Natural killer cell (primary cell): Measurements from ENCODE around the gene TMEM233. TPM values are rescaled to one million over a fixed set of nuclear protein-coding genes. Genes with fewer than 3 reads are reported as not detected.
A peak's percentile ranks its signal among the peaks of the same experiment; 100 is the strongest.

ENCODE experiments used
- ATAC-seq, 3 donors: fragments of 150-1000 bp in 2 of 3; fragments of 200-7000 bp in 1 of 3; cut with Tn5 transposase; 1 replicate in 1 of 3; 2 replicates in 2 of 3; pipeline ENCODE4 v1.10.0; 2021; ENCODE audit warnings: mild to moderate bottlenecking in 2 of 3, moderate library complexity in 2 of 3
- DNase-seq, 2 donors: peaks; one replicate each; pipeline versions ENCODE4 v3.0.0 to v3.0.0-alpha.2; 2013 to 2021; ENCODE audit warnings: mixed read lengths in 1 of 2
- H3K27ac ChIP-seq: one replicate; pipeline ENCODE4 v1.5.1; 2013; ENCODE audit warnings: mild to moderate bottlenecking, low read length
- H3K27me3 ChIP-seq: one replicate; pipeline ENCODE4 v1.6.1; 2013; ENCODE audit warnings: low read length; ENCODE audit not compliant: control insufficient read depth, insufficient read depth
- H3K36me3 ChIP-seq: one replicate; pipeline ENCODE4 v1.6.1; 2013; ENCODE audit warnings: low read length; ENCODE audit not compliant: control insufficient read depth, insufficient read depth
- H3K4me1 ChIP-seq: one replicate; pipeline ENCODE4 v1.6.1; 2013; ENCODE audit warnings: low read length; ENCODE audit not compliant: control insufficient read depth, insufficient read depth
- H3K4me3 ChIP-seq: one replicate; pipeline ENCODE4 v1.5.1; 2013; ENCODE audit warnings: low read length
- H3K9me3 ChIP-seq: one replicate; pipeline ENCODE4 v1.6.1; 2013; ENCODE audit warnings: low read length; ENCODE audit not compliant: control insufficient read depth, insufficient read depth
- H3K27ac Mint-ChIP-seq, 2 donors: one replicate each; pipeline ENCODE4 v1.8.0; 2022; ENCODE audit warnings: mild to moderate bottlenecking in 2 of 2, mixed read lengths in 2 of 2, moderate library complexity in 1 of 2
- H3K27me3 Mint-ChIP-seq, 2 donors: one replicate each; pipeline ENCODE4 v1.8.0; 2022; ENCODE audit warnings: low read depth in 2 of 2, mixed read lengths in 2 of 2
- H3K36me3 Mint-ChIP-seq: one replicate; pipeline ENCODE4 v1.8.0; 2022; ENCODE audit warnings: mixed read lengths
- H3K4me1 Mint-ChIP-seq, 2 donors: one replicate each; pipeline ENCODE4 v1.8.0; 2022; ENCODE audit warnings: mixed read lengths in 2 of 2
- H3K4me3 Mint-ChIP-seq: one replicate; pipeline ENCODE4 v1.8.0; 2022; ENCODE audit warnings: mild to moderate bottlenecking, moderate library complexity, mixed read lengths
- H3K9me3 Mint-ChIP-seq, 2 donors: one replicate each; pipeline ENCODE4 v1.8.0; 2022; ENCODE audit warnings: mixed read lengths in 2 of 2
- WGBS: methylation state at CpG from one replicate; pipeline ENCODE4 v1.1.7; 2013; ENCODE audit warnings: missing lambda C conversion rate; ENCODE audit not compliant: insufficient coverage; 5-methylcytosine and 5-hydroxymethylcytosine counted together
- intact Hi-C: fragments of 100-400 bp; cut with micrococcal nuclease; formaldehyde crosslinking; loops from one replicate; pipeline ENCODE4 v1.14.2; 2022
- total RNA-seq, 4 donors: library from RNA; stranded (reverse); fragments of 120-200 nt in 1 of 4; gene quantifications; one replicate each; pipeline versions ENCODE4 v1.2.3 to v1.2.4, GENCODE V29; 2013 to 2022
- TF ChIP-seq, protein P1 (sequence below): fragments of 200-600 bp; IDR thresholded peaks from one replicate; pipeline ENCODE4 v1.8.0; 2022; ENCODE audit warnings: antibody characterized with exemption

TMEM233 gene
- total RNA-seq, 3 donors from 2014 or later (not counting 1 experiment from before 2014, with no cell fraction given), result not detected

DNA sequence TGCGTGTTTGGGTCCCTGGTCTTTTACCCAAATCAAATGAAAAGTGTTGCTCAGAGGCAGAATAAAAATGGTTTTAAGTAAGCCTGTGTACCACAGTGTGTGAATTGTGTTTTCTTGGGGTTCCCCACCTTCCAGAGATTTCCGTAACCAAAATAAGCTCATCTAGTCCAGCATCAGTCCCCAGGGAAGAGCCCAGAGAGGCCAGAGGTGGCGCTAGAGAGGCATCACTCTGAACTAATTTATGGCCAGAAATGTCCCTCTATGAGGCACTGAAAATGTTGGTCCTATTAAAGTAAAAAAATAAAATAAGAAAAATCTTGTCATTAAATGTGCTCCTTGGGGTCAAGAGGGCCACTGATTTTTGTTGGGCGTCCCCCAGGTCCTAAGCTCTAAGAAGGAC lies 49.4 kb downstream of the TMEM233 start:
- intact Hi-C loops, result no loop called here
- H3K27me3 Mint-ChIP-seq, result peaks cover 10 to 32% of the 10 kb centered on the region in 2 donors
- Histone ChIP-seq H3K27ac (no peak overlapping the region), H3K9me3 (no peaks in the 10 kb centered on the region), H3K36me3 (no peaks in the 10 kb centered on the region), H3K27me3 (no peaks in the 10 kb centered on the region), H3K4me1 (no peaks in the 10 kb centered on the region), H3K4me3 (no peak overlapping the region)
- H3K36me3 Mint-ChIP-seq, result no peaks in the 10 kb centered on the region
- ATAC-seq (no peak), DNase-seq (peak in 1 of 2 donors; percentile 16)
- H3K9me3 Mint-ChIP-seq, result no peaks in the 10 kb centered on the region
- TF ChIP-seq, protein P1, sequence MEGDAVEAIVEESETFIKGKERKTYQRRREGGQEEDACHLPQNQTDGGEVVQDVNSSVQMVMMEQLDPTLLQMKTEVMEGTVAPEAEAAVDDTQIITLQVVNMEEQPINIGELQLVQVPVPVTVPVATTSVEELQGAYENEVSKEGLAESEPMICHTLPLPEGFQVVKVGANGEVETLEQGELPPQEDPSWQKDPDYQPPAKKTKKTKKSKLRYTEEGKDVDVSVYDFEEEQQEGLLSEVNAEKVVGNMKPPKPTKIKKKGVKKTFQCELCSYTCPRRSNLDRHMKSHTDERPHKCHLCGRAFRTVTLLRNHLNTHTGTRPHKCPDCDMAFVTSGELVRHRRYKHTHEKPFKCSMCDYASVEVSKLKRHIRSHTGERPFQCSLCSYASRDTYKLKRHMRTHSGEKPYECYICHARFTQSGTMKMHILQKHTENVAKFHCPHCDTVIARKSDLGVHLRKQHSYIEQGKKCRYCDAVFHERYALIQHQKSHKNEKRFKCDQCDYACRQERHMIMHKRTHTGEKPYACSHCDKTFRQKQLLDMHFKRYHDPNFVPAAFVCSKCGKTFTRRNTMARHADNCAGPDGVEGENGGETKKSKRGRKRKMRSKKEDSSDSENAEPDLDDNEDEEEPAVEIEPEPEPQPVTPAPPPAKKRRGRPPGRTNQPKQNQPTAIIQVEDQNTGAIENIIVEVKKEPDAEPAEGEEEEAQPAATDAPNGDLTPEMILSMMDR, result peak; percentile 25
- H3K4me3 Mint-ChIP-seq, result no peak overlapping the region
- H3K4me1 Mint-ChIP-seq, result no peaks in the 10 kb centered on the region
- 72% methylated on average over 4 of the region's 4 CpGs for WGBS
- H3K27ac Mint-ChIP-seq, result no peak overlapping the region

GRCh38 chr12:119644930-119645329 lies 51.4 kb downstream of the TMEM233 start:
- H3K27me3 ChIP-seq, result no peaks in the 10 kb centered on the region
- no peaks in the 10 kb centered on the region for H3K9me3 Mint-ChIP-seq
- H3K27me3 Mint-ChIP-seq, result peaks cover 11 to 39% of the 10 kb centered on the region in 2 donors
- TF ChIP-seq, protein P1, result no peak
- no peaks in the 10 kb centered on the region for H3K9me3 ChIP-seq
- no peak overlapping the region for H3K4me3 Mint-ChIP-seq
- ATAC-seq (no peak), DNase-seq (no peak)
- H3K4me1 Mint-ChIP-seq, result no peaks in the 10 kb centered on the region
- H3K36me3 Mint-ChIP-seq, result no peaks in the 10 kb centered on the region
- no peak overlapping the region for H3K4me3 ChIP-seq
- H3K27ac ChIP-seq, result no peak overlapping the region
- intact Hi-C loops, result no loop called here
- H3K36me3 ChIP-seq, result no peaks in the 10 kb centered on the region
- H3K27ac Mint-ChIP-seq, result no peak overlapping the region
- WGBS, result 84% methylated on average over 3 of the region's 3 CpGs
- no peaks in the 10 kb centered on the region for H3K4me1 ChIP-seq

DNA sequence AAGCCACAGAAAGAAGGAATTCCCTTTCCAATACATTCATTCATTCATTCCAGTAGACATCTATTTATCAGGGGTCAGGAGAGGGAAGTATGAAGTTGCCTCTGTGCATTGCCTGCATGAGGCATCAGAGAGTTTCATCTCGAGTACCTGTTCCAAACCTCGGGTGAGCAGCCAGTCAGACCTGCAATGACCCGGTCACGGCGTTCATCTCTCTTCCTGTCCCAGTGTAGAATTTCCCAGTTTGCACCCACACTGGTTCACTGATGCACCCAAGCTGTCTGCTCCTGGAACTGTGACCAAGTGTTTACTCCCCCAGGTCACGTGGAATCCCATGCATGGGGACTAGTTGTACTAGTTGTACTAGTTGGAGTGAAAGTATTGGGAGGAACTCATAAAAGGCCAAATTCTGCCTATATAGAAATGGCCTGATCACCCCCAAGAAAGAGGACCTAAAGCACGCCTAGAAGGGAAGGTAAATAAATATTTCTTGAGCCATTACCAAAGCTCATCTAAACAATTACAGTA lies 52.0 kb downstream of the TMEM233 start:
- ATAC-seq, result no peak
- Mint-ChIP-seq H3K4me3 (no peak overlapping the region), H3K4me1 (no peaks in the 10 kb centered on the region), H3K9me3 (no peaks in the 10 kb centered on the region), H3K27me3 (peaks cover 11 to 39% of the 10 kb centered on the region in 2 donors), H3K27ac (no peak overlapping the region), H3K36me3 (no peaks in the 10 kb centered on the region)
- DNase-seq, result no peak
- H3K27ac ChIP-seq, result no peak overlapping the region
- no peak overlapping the region for H3K4me3 ChIP-seq
- 80% methylated on average over 6 of the region's 7 CpGs for WGBS
- no peaks in the 10 kb centered on the region for H3K36me3 ChIP-seq
- no peaks in the 10 kb centered on the region for H3K27me3 ChIP-seq
- H3K9me3 ChIP-seq, result no peaks in the 10 kb centered on the region
- no peaks in the 10 kb centered on the region for H3K4me1 ChIP-seq
- TF ChIP-seq, protein P1, result no peak
- intact Hi-C loops, result no loop called here

- ATAC-seq (no peak), DNase-seq (peak in 1 of 2 donors; percentile 45)
- peaks cover 9% of the 10 kb centered on the region for H3K36me3 Mint-ChIP-seq
- Histone ChIP-seq H3K36me3 (no peaks in the 10 kb centered on the region), H3K9me3 (peaks cover 4% of the 10 kb centered on the region), H3K27me3 (no peaks in the 10 kb centered on the region), H3K4me3 (no peak overlapping the region), H3K4me1 (no peaks in the 10 kb centered on the region), H3K27ac (no peak overlapping the region)
- H3K27me3 Mint-ChIP-seq, result peaks cover 14 to 26% of the 10 kb centered on the region in 2 donors
- no peaks in the 10 kb centered on the region for H3K4me1 Mint-ChIP-seq
- H3K9me3 Mint-ChIP-seq, result peaks cover 0 to 5% of the 10 kb centered on the region in 2 donors
- TF ChIP-seq, protein P1, result peak; percentile 75
- intact Hi-C loops, result no loop called here
- no peak overlapping the region for H3K4me3 Mint-ChIP-seq
- H3K27ac Mint-ChIP-seq, result no peak overlapping the region
- 81% methylated on average over 3 of the region's 4 CpGs for WGBS
Observed at GRCh38 chr12:119649202-119649808, 55.7 kb downstream of the TMEM233 start.
